Measurements from ENCODE around the gene BCL2. TPM values are rescaled to one million over a fixed set of nuclear protein-coding genes. Genes with fewer than 3 reads are reported as not detected.

Gene BCL2
- total and polyA plus RNA-seq, 2 experiments from 2014 or later: 0.02 to 0.98 TPM

DNA sequence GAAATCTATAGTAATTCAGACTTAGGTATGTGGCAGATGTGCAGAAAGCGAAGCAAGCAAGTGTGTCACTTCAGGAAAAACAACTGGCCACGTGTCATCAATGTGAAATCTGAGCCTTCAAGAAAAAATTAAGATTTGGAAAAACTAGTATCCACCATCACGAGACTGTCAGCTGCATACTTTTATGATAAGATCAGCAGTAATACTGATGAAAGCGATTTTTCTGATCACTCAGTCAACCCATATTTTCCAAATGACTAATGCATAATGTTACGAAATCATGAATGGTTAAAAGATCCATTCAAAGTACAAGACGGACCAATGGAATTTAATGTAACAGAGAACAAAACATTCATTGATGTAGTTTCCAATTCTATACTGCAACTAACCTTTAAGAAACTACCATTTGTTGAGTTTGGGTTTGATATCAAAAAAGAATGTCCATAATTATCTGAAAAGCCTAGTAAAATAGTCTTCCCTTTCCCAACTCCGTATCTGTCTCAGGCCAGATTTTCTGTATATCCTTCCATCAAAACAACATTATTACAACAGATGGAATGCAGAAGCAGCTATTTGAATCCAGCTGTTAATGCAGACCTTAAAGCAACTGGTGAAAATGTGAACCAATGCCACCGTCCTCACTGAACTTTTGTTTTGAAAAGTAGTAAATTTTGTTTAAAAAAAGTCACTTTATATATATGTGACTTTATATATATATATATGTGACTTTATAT is 17.0 kb upstream of the BCL2 start:
- no peak overlapping the region for H3K27ac ChIP-seq
- DNase-seq (ENCODE audit: low read depth in 1 of 2, low spot score in 1 of 2): peak in 1 of 2 donors; percentile 86
- TF ChIP-seq, protein P1, sequence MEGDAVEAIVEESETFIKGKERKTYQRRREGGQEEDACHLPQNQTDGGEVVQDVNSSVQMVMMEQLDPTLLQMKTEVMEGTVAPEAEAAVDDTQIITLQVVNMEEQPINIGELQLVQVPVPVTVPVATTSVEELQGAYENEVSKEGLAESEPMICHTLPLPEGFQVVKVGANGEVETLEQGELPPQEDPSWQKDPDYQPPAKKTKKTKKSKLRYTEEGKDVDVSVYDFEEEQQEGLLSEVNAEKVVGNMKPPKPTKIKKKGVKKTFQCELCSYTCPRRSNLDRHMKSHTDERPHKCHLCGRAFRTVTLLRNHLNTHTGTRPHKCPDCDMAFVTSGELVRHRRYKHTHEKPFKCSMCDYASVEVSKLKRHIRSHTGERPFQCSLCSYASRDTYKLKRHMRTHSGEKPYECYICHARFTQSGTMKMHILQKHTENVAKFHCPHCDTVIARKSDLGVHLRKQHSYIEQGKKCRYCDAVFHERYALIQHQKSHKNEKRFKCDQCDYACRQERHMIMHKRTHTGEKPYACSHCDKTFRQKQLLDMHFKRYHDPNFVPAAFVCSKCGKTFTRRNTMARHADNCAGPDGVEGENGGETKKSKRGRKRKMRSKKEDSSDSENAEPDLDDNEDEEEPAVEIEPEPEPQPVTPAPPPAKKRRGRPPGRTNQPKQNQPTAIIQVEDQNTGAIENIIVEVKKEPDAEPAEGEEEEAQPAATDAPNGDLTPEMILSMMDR (IDR thresholded peaks at IDR 0.05; ENCODE audit: low read depth, low read length): no peak
- H3K27me3 ChIP-seq: no peaks in the 10 kb centered on the region
- no peak overlapping the region for H3K4me3 ChIP-seq
- no peaks in the 10 kb centered on the region for H3K9me3 ChIP-seq (ENCODE audit: low read depth)
- H3K36me3 ChIP-seq: peaks cover 43% of the 10 kb centered on the region
- no peaks in the 10 kb centered on the region for H3K4me1 ChIP-seq (ENCODE audit: low read depth)

DNA sequence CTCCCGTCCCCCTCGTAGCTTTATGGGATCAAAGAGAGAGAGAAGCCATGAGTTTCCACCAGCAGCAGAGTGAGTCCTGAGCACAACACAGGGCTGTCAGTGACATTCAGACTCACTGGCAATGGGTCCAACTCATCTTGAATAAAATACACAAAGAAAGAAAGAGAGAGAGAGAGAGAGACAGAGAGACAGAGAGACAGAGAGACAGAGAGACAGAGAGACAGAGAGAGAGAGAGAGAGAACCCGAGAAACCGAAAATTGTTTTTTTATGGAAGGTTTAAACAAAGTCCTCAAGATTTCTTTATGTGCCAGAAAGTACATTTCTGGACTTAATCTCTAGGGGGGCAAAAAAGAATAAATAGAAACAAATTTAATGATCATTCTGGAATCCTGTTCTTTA is 11.5 kb upstream of the BCL2 start:
- Histone ChIP-seq H3K4me1 (ENCODE audit: low read depth) (no peaks in the 10 kb centered on the region), H3K4me3 (no peak overlapping the region), H3K36me3 (peaks cover 26% of the 10 kb centered on the region), H3K27ac (no peak overlapping the region), H3K9me3 (ENCODE audit: low read depth) (no peaks in the 10 kb centered on the region), H3K27me3 (no peaks in the 10 kb centered on the region)
- TF ChIP-seq, protein P1 (IDR thresholded peaks at IDR 0.05; ENCODE audit: low read depth, low read length): no peak
- no peak for DNase-seq (ENCODE audit: low read depth in 1 of 2, low spot score in 1 of 2)

DNA sequence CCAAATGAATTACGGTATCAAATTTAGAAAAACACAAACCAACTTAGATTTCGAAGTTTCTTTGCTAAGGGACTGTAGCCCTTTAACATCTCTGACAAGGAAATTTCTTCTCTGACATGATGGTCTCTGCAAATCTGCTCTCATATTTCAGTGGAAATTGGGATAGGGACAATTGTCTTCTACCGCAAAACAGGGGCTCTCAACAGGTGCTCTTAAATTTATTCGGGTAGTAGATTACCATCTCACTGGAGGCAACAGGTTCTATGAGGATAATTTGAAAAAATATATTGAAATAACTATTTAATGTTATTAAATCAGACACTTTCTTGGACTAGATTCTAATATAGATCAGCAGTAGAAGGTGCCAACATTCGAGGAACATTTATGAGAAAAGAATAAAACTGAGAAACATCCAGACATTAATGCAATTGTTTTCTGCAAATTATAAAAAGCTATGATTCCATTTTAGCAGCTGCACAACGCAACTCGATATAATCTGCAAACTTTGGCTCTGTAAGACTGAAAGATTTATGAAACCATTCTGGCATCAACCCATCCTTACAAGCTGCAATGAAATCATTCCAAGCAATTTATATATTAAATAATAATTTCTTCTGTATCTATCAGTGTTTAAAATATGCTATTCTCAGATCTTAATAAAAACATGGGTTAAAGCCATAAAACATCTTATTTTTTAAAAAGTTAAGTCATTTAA is 10.0 kb upstream of the BCL2 start:
- Histone ChIP-seq H3K4me3 (no peak overlapping the region), H3K4me1 (ENCODE audit: low read depth) (no peaks in the 10 kb centered on the region), H3K27ac (no peak overlapping the region), H3K9me3 (ENCODE audit: low read depth) (no peaks in the 10 kb centered on the region), H3K36me3 (peaks cover 16% of the 10 kb centered on the region), H3K27me3 (no peaks in the 10 kb centered on the region)
- DNase-seq (ENCODE audit: low read depth in 1 of 2, low spot score in 1 of 2): no peak
- TF ChIP-seq, protein P1 (IDR thresholded peaks at IDR 0.05; ENCODE audit: low read depth, low read length): no peak

DNA sequence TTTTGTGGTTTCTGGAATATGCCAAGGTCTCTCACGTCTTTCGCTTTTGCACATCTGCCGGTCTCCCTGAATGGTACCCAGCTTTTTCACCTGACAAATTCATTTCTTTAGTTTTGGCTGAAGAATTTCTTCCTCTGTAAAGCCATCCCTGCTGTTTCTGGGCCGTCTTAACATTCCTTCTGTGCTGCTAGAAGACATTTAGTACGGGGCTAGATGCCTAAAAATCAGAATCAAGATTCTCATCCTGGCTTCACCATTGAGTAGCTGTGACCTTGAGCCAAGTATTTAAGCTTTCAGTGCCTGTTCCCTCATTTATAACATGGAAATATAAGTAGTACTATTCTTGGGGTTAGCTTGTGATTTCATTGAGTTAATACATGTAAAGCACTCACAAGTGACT is 6.4 kb upstream of the BCL2 start:
- TF ChIP-seq, protein P1 (IDR thresholded peaks at IDR 0.05; ENCODE audit: low read depth, low read length): no peak
- H3K4me3 ChIP-seq: no peak overlapping the region
- no peaks in the 10 kb centered on the region for H3K4me1 ChIP-seq (ENCODE audit: low read depth)
- no peaks in the 10 kb centered on the region for H3K27me3 ChIP-seq
- H3K36me3 ChIP-seq: no peaks in the 10 kb centered on the region
- no peak overlapping the region for H3K27ac ChIP-seq
- H3K9me3 ChIP-seq (ENCODE audit: low read depth): no peaks in the 10 kb centered on the region
- DNase-seq (ENCODE audit: low read depth in 1 of 2, low spot score in 1 of 2): no peak

- Histone ChIP-seq H3K4me1 (ENCODE audit: low read depth) (no peaks in the 10 kb centered on the region), H3K27me3 (no peaks in the 10 kb centered on the region), H3K27ac (no peak overlapping the region), H3K36me3 (no peaks in the 10 kb centered on the region), H3K9me3 (ENCODE audit: low read depth) (no peaks in the 10 kb centered on the region), H3K4me3 (no peak overlapping the region)
- no peak for DNase-seq (ENCODE audit: low read depth in 1 of 2, low spot score in 1 of 2)
- TF ChIP-seq, protein P1 (IDR thresholded peaks at IDR 0.05; ENCODE audit: low read depth, low read length): no peak
These were observed 5.6 kb upstream of the BCL2 start for GRCh38 chr18:63325086-63325686.

All from cardiac muscle cell (in vitro differentiated cells and primary cell).